Uterus (tissue), 2 donors: ENCODE results near the gene CMTM7.
A peak's percentile ranks its signal among the peaks of the same experiment; 100 is the strongest.

Source experiments
- CTCF ChIP-seq, 4 experiments: fragments of 200-600 bp in 2 of 4; fragments of 450-650 bp in 2 of 4; sonication (generic) in 2 of 4; IDR thresholded peaks; one replicate each; pipeline ENCODE4 v1.5.1; 2016 to 2019; ENCODE audit warnings: antibody characterized with exemption in 4 of 4, mild to moderate bottlenecking in 2 of 4, moderate library complexity in 1 of 4
- POLR2A ChIP-seq, 2 donors: fragments of 450-650 bp; IDR thresholded peaks; one replicate each; pipeline ENCODE4 v1.6.1; 2016; ENCODE audit warnings: antibody characterized with exemption in 2 of 2, mild to moderate bottlenecking in 1 of 2, moderate library complexity in 1 of 2

- TF ChIP-seq CTCF (IDR thresholded peaks at IDR 0.05) (peak in 1 of 4 experiments; percentile 12), POLR2A (IDR thresholded peaks at IDR 0.05) (peak; percentile 58 to 63)
These were observed at the start of gene CMTM7 for GRCh38 chr3:32391643-32392535.
